ENCODE results near the gene MET. TPM values are rescaled to one million over a fixed set of nuclear protein-coding genes. Genes with fewer than 3 reads are reported as not detected.
"Not testable (repeated sequence)": the region's sequence is repeated elsewhere in the genome, so short reads cannot be mapped to it uniquely, and the experiment has no call there.

MET gene
- polyA plus RNA-seq, 5 donors = 21.5 to 36.2 (median 26.0) TPM

- DNase-seq = no peak
Measured at GRCh38 chr7:116806046-116806944, 134.3 kb downstream of the MET start.

GRCh38 chr7:116807011-116807560, 135.1 kb downstream of the MET start:
- no peak for DNase-seq

- peak; percentile 63 to 74 for DNase-seq
Measured at GRCh38 chr7:116809636-116810266, 137.8 kb downstream of the MET start.

GRCh38 chr7:116810267-116811116, 138.5 kb downstream of the MET start:
- no peak for DNase-seq

GRCh38 chr7:116811768-116812167, 139.8 kb downstream of the MET start:
- no peak for DNase-seq

GRCh38 chr7:116812860-116813259, 140.9 kb downstream of the MET start:
- DNase-seq = no peak

GRCh38 chr7:116813371-116813770, 141.4 kb downstream of the MET start:
- DNase-seq = not testable (repeated sequence)

- no peak for DNase-seq
Measured at GRCh38 chr7:116815041-116815440, 143.0 kb downstream of the MET start.

- no peak for DNase-seq
Measured at GRCh38 chr7:116820149-116820548, 148.2 kb downstream of the MET start.

GRCh38 chr7:116821647-116822046, 149.7 kb downstream of the MET start:
- DNase-seq = not testable (repeated sequence)

GRCh38 chr7:116824449-116824848, 152.5 kb downstream of the MET start:
- no peak for DNase-seq

- no peak for DNase-seq
Measured at GRCh38 chr7:116828281-116828680, 156.3 kb downstream of the MET start.

- DNase-seq = no peak
Measured at GRCh38 chr7:116829041-116829440, 157.0 kb downstream of the MET start.

GRCh38 chr7:116829493-116829892, 157.5 kb downstream of the MET start:
- no peak for DNase-seq

- no peak for DNase-seq
Measured at GRCh38 chr7:116832692-116833091, 160.7 kb downstream of the MET start.

GRCh38 chr7:116834815-116835504, 163.0 kb downstream of the MET start:
- DNase-seq = no peak

- DNase-seq = no peak
Measured at GRCh38 chr7:116836048-116836447, 164.1 kb downstream of the MET start.

GRCh38 chr7:116836911-116837310, 164.9 kb downstream of the MET start:
- no peak for DNase-seq

GRCh38 chr7:116837586-116837985, 165.6 kb downstream of the MET start:
- no peak for DNase-seq

GRCh38 chr7:116840256-116840655, 168.3 kb downstream of the MET start:
- no peak for DNase-seq

- DNase-seq = no peak
Measured at GRCh38 chr7:116842371-116842770, 170.4 kb downstream of the MET start.
